Gastrocnemius medialis (tissue), 4 donors: Measurements from ENCODE around the gene CC2D2A.

ENCODE experiments used
- POLR2A ChIP-seq, 2 donors: fragments of 450-650 bp; IDR thresholded peaks; one replicate each; pipeline ENCODE4 v1.6.1; 2017; ENCODE audit warnings: antibody characterized with exemption in 2 of 2, mild to moderate bottlenecking in 2 of 2, moderate library complexity in 2 of 2
- TF ChIP-seq, protein P1 (sequence below), 5 experiments: fragments of 450-650 bp in 3 of 5; fragments of 200-600 bp in 2 of 5; sonication (generic) in 2 of 5; IDR thresholded peaks in 4 of 5; conservative IDR thresholded peaks in 1 of 5; 1 replicate in 4 of 5; 2 replicates in 1 of 5; pipeline ENCODE4 v1.5.1; 2016 to 2019; ENCODE audit warnings: antibody characterized with exemption in 5 of 5, mild to moderate bottlenecking in 3 of 5, moderate library complexity in 3 of 5

DNA sequence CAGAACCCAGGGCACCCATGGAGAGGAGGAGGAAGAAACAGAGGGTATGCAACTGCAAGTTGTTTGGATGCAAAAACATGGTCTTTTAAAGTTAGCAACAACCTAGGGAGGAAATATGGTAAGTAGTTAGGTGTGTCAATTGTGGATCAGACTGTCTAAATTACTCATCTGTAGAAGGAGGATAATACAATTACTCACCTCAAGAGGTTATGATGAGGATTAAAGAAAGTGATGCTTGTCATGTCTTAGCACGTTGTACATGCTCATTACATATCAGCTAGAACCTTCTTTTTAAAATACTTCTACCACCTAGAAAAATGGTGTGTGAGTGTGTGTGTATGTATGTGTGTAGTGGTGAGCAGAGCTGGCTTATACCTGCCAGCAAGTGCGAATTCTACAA is 44.2 kb upstream of the CC2D2A start:
- TF ChIP-seq, protein P1, sequence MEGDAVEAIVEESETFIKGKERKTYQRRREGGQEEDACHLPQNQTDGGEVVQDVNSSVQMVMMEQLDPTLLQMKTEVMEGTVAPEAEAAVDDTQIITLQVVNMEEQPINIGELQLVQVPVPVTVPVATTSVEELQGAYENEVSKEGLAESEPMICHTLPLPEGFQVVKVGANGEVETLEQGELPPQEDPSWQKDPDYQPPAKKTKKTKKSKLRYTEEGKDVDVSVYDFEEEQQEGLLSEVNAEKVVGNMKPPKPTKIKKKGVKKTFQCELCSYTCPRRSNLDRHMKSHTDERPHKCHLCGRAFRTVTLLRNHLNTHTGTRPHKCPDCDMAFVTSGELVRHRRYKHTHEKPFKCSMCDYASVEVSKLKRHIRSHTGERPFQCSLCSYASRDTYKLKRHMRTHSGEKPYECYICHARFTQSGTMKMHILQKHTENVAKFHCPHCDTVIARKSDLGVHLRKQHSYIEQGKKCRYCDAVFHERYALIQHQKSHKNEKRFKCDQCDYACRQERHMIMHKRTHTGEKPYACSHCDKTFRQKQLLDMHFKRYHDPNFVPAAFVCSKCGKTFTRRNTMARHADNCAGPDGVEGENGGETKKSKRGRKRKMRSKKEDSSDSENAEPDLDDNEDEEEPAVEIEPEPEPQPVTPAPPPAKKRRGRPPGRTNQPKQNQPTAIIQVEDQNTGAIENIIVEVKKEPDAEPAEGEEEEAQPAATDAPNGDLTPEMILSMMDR (IDR thresholded peaks at IDR 0.05 in 4 of 5, conservative IDR thresholded peaks at IDR 0.05 in 1 of 5), result no peak
- TF ChIP-seq POLR2A (IDR thresholded peaks at IDR 0.05), result no peak
